Measurements from ENCODE around the gene ETF1. TPM values are rescaled to one million over a fixed set of nuclear protein-coding genes. Genes with fewer than 3 reads are reported as not detected.

ETF1 gene
- total RNA-seq, 1 donor from 2014 or later = 140 TPM

GRCh38 chr5:138464388-138465260 is 78.4 kb downstream of the ETF1 start:
- DNase-seq (ENCODE audit: low read depth, low spot score) = peak; percentile 94

GRCh38 chr5:138464008-138464387 is 79.0 kb downstream of the ETF1 start:
- DNase-seq (ENCODE audit: low read depth, low spot score) = peak; percentile 74

- DNase-seq (ENCODE audit: low read depth, low spot score) = no peak
Measured at GRCh38 chr5:138463419-138464007, 79.5 kb downstream of the ETF1 start.

GRCh38 chr5:138461343-138462125 is 81.5 kb downstream of the ETF1 start:
- DNase-seq (ENCODE audit: low read depth, low spot score) = peak; percentile 36

GRCh38 chr5:138460032-138460693 is 82.9 kb downstream of the ETF1 start:
- no peak for DNase-seq (ENCODE audit: low read depth, low spot score)

GRCh38 chr5:138459311-138459933 is 83.6 kb downstream of the ETF1 start:
- DNase-seq (ENCODE audit: low read depth, low spot score) = peak; percentile 35

- no peak for DNase-seq (ENCODE audit: low read depth, low spot score)
Measured at GRCh38 chr5:138458856-138459255, 84.2 kb downstream of the ETF1 start.

GRCh38 chr5:138458384-138458783 is 84.7 kb downstream of the ETF1 start:
- no peak for DNase-seq (ENCODE audit: low read depth, low spot score)

GRCh38 chr5:138457531-138458275 is 85.3 kb downstream of the ETF1 start:
- DNase-seq (ENCODE audit: low read depth, low spot score) = no peak

Other genes starting within 250 kb of the ETF1 start
- 6.0 and 15.5 TPM in 2 replicates for gene CDC25C, start 211.4 kb downstream of the ETF1 start, total RNA-seq
- 30.7 and 30.8 TPM in 2 replicates for gene FAM53C, start 205.0 kb downstream of the ETF1 start, total RNA-seq
- gene KDM3B, start 190.6 kb downstream of the ETF1 start, total RNA-seq = 47.4 and 52.0 TPM in 2 replicates
- gene REEP2, start 104.2 kb downstream of the ETF1 start, total RNA-seq = 2.0 and 4.2 TPM in 2 replicates
- gene EGR1, start 77.8 kb downstream of the ETF1 start, total RNA-seq = 0.73 and 1.2 TPM in 2 replicates
- gene HSPA9, start 32.2 kb upstream of the ETF1 start, total RNA-seq = 297 and 407 TPM in 2 replicates
- 527 and 572 TPM in 2 replicates for gene CTNNA1, start 210.2 kb upstream of the ETF1 start, total RNA-seq

All from pulmonary artery endothelial cell (primary cell).